DND-41 (cell line): ENCODE measurements around the gene OSCP1.

Source experiments
- ATAC-seq: fragments of 200-7000 bp; cut with Tn5 transposase; 3 replicates; pipeline ENCODE4 v1.9.1; 2021; ENCODE audit warnings: low read depth; ENCODE audit not compliant: insufficient read depth
- DNase-seq: peaks from one replicate; pipeline ENCODE4 v3.0.0-alpha.2; 2020
- H2AFZ ChIP-seq: 2 replicates; pipeline ENCODE4 v1.6.0; 2012; ENCODE audit warnings: low read depth, low read length
- H3K27ac ChIP-seq: 2 replicates; pipeline ENCODE4 v1.5.1; 2012; ENCODE audit warnings: low read length, inconsistent platforms
- H3K27me3 ChIP-seq: fragments of 200-600 bp; sonication (generic); 2 replicates; pipeline ENCODE4 v1.6.0; 2012; ENCODE audit warnings: low read length, mild to moderate bottlenecking, inconsistent platforms; ENCODE audit not compliant: insufficient read depth, poor library complexity
- H3K36me3 ChIP-seq: 2 replicates; pipeline ENCODE4 v1.5.1; 2012; ENCODE audit warnings: low read length, inconsistent platforms; ENCODE audit not compliant: insufficient read depth
- H3K4me1 ChIP-seq: 2 replicates; pipeline ENCODE4 v1.5.1; 2012; ENCODE audit warnings: mild to moderate bottlenecking, low read length; ENCODE audit not compliant: insufficient read depth
- H3K4me2 ChIP-seq: 2 replicates; pipeline ENCODE4 v1.6.0; 2012; ENCODE audit warnings: mild to moderate bottlenecking, moderate library complexity, low read length, inconsistent platforms; ENCODE audit not compliant: insufficient read depth
- H3K4me3 ChIP-seq, 2 experiments: fragments of 200-600 bp in 1 of 2; shearing (Covaris generic) in 1 of 2; 2 replicates each; pipeline ENCODE4 v1.5.1; 2012 to 2016; ENCODE audit warnings: inconsistent platforms in 2 of 2, low read length in 2 of 2, mild to moderate bottlenecking in 2 of 2, low read depth in 1 of 2, moderate library complexity in 1 of 2
- H3K79me2 ChIP-seq: 2 replicates; pipeline ENCODE4 v1.6.0; 2012; ENCODE audit warnings: low read length, inconsistent platforms; ENCODE audit not compliant: insufficient read depth
- H3K9ac ChIP-seq: 2 replicates; pipeline ENCODE4 v1.6.0; 2012; ENCODE audit warnings: low read depth, mild to moderate bottlenecking, inconsistent platforms, low read length, moderate library complexity
- H3K9me3 ChIP-seq: 2 replicates; pipeline ENCODE4 v1.5.1; 2012; ENCODE audit warnings: low read length, moderate library complexity, mild to moderate bottlenecking, inconsistent platforms; ENCODE audit not compliant: insufficient read depth, severe bottlenecking
- H4K20me1 ChIP-seq: 2 replicates; pipeline ENCODE4 v1.6.0; 2012; ENCODE audit warnings: low read length; ENCODE audit not compliant: insufficient read depth
- CTCF ChIP-seq: IDR thresholded peaks from 2 replicates; pipeline ENCODE4 v1.5.1; 2012; ENCODE audit warnings: borderline replicate concordance, low read length, moderate library complexity, mild to moderate bottlenecking; ENCODE audit not compliant: poor library complexity, severe bottlenecking; ENCODE audit errors: extremely low read depth
- EZH2 ChIP-seq: IDR thresholded peaks from 3 replicates; pipeline ENCODE4 v1.6.1; 2012; ENCODE audit warnings: borderline replicate concordance, low read depth, mild to moderate bottlenecking, moderate library complexity, low read length, inconsistent platforms; ENCODE audit not compliant: severe bottlenecking

Gene OSCP1

GRCh38 chr1:36482724-36483388, 32.6 kb upstream of the OSCP1 start, which contains the start of gene CSF3R:
TSS of gene CSF3R (minus strand) at chr1:36482913. CDS start at chr1:36479496, 3,417 bp downstream.
- H3K79me2 ChIP-seq, result no peaks in the 10 kb centered on the region
- no peaks in the 10 kb centered on the region for H4K20me1 ChIP-seq
- peaks cover 4% of the 10 kb centered on the region for H3K27me3 ChIP-seq
- no peaks in the 10 kb centered on the region for H3K9me3 ChIP-seq
- DNase-seq, result no peak
- no peak within 1 kb of the TSS for H3K9ac ChIP-seq
- no peak within 1 kb of the TSS for H2AFZ ChIP-seq
- H3K4me2 ChIP-seq, result no peak within 1 kb of the TSS
- no peak for TF ChIP-seq EZH2
- no peak for TF ChIP-seq CTCF
- no peak for ATAC-seq
- no peaks in the 10 kb centered on the region for H3K4me1 ChIP-seq
- H3K4me3 ChIP-seq, result no peak within 1 kb of the TSS
- no peaks in the 10 kb centered on the region for H3K36me3 ChIP-seq
- no peak within 1 kb of the TSS for H3K27ac ChIP-seq

DNA sequence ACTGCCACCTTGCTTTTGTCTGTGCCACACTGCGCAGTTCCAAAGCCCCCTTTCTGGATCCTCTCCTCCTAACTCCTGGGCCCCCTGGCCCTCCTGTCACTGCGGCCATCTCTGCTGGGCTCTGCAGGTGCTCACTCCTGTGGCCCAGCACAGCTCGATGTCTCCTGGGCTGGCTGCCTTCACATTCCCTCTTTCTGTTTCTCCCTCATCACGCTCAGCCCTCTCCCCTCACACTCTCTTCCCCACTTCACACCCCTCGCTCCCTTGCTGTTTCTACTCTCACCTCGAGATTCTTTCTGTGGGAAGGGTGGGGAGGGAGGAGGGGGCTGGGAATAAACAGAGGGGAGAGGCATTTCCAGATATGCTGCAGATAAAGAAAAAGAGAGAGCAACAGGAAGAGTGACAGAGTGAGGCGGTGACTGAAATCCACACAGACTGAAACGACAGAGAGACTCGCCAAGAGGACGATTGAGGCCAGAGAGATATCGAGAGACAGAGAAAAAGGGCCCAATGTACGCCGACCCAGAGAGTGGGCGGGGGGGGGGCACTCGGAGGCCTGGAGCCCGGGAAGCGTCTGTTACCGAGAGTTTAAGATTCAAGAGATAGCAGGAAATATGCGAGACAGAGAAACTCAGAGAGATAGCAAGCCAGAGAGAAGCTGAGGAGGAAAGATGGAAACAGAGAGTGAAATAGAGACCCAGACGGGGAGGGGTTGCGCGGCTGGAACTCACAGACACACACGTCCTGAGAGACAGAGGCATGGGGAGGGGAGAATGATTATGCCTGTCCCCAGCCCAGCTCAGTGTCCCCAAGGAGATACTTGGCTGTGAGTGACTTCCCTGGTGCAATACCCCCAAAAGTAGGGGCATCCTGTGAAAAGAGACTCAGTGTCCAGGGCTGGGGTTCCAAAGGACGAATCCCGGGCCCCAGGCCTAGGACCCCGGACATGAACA, 31.8 kb upstream of the OSCP1 start:
- no peak overlapping the region for H3K9ac ChIP-seq
- DNase-seq, result no peak

GRCh38 chr1:36481091-36481490, 30.8 kb upstream of the OSCP1 start:
- Histone ChIP-seq H3K36me3 (no peaks in the 10 kb centered on the region), H2AFZ (no peak overlapping the region), H3K27me3 (peaks cover 4% of the 10 kb centered on the region), H3K9ac (no peak overlapping the region), H3K27ac (no peak overlapping the region), H3K4me3 (no peak overlapping the region), H3K4me1 (no peaks in the 10 kb centered on the region), H3K9me3 (no peaks in the 10 kb centered on the region), H4K20me1 (no peaks in the 10 kb centered on the region), H3K4me2 (no peak overlapping the region), H3K79me2 (no peaks in the 10 kb centered on the region)
- ATAC-seq, result no peak
- TF ChIP-seq EZH2 (no peak), CTCF (no peak)
- DNase-seq, result no peak

More for the DNA sequence above, 31.8 kb upstream of the OSCP1 start:
- Histone ChIP-seq H3K27ac (no peak overlapping the region), H3K27me3 (peaks cover 4% of the 10 kb centered on the region), H3K4me1 (no peaks in the 10 kb centered on the region), H3K79me2 (no peaks in the 10 kb centered on the region), H3K4me2 (no peak overlapping the region), H3K9me3 (no peaks in the 10 kb centered on the region), H3K36me3 (no peaks in the 10 kb centered on the region), H3K4me3 (no peak overlapping the region), H4K20me1 (no peaks in the 10 kb centered on the region), H2AFZ (no peak overlapping the region)
- ATAC-seq, result no peak
- TF ChIP-seq EZH2 (no peak), CTCF (no peak)
